ENCODE results near the gene DDX24.

DNA sequence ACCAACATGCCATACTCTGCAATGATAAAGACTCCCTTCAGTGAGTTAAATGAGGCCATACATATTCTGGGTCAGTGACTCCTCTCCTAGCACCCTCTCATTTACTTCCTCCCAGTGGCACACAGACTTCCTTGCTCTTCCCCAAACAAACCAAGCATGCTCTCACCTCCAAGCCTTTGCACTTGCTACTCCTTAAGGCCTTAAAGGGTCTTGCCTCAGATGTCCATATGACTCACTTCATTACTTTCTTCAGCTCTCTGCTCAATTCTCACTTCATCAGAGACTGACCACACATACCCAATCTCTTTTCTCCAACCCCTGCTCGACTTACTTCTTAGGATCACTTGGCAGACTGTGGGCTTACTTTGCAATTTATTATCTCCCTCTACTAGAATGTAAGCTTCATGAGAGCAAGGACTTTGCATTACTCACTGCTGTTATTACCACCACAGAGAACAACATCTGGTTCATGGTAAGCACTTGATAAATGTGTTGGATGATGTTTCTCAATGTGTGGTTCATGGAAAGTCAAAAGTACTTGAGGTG, 22.8 kb downstream of the DDX24 start:
- no peak for TF ChIP-seq EP300 (IDR thresholded peaks at IDR 0.05)
- TF ChIP-seq, protein P1, sequence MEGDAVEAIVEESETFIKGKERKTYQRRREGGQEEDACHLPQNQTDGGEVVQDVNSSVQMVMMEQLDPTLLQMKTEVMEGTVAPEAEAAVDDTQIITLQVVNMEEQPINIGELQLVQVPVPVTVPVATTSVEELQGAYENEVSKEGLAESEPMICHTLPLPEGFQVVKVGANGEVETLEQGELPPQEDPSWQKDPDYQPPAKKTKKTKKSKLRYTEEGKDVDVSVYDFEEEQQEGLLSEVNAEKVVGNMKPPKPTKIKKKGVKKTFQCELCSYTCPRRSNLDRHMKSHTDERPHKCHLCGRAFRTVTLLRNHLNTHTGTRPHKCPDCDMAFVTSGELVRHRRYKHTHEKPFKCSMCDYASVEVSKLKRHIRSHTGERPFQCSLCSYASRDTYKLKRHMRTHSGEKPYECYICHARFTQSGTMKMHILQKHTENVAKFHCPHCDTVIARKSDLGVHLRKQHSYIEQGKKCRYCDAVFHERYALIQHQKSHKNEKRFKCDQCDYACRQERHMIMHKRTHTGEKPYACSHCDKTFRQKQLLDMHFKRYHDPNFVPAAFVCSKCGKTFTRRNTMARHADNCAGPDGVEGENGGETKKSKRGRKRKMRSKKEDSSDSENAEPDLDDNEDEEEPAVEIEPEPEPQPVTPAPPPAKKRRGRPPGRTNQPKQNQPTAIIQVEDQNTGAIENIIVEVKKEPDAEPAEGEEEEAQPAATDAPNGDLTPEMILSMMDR (IDR thresholded peaks at IDR 0.05) = no peak
- no peak for TF ChIP-seq POLR2A (IDR thresholded peaks at IDR 0.05)
- no peak for TF ChIP-seq POLR2AphosphoS5 (IDR thresholded peaks at IDR 0.05)
